Body of pancreas (tissue), 4 donors: ENCODE results near the gene IKBIP. TPM values are rescaled to one million over a fixed set of nuclear protein-coding genes. Genes with fewer than 3 reads are reported as not detected.

ENCODE experiments used
- ATAC-seq: fragments of 150-250 bp; one replicate; pipeline ENCODE4 v1.9.1; 2016
- DNase-seq, 4 donors: peaks; one replicate each; pipeline ENCODE4 v3.0.0-alpha.2; 2019
- H3K27ac ChIP-seq, 4 donors: fragments of 200-600 bp; sonication (generic); 1 replicate in 3 of 4; 2 replicates in 1 of 4; pipeline versions ENCODE4 v1.5.1 to v1.6.1; 2016 to 2019; ENCODE audit warnings: mild to moderate bottlenecking in 1 of 4, mixed read lengths in 1 of 4, moderate library complexity in 1 of 4
- H3K27me3 ChIP-seq, 2 donors: fragments of 200-600 bp; sonication (generic); one replicate each; pipeline ENCODE4 v1.6.0; 2016; ENCODE audit warnings: mild to moderate bottlenecking in 1 of 2
- H3K36me3 ChIP-seq, 2 donors: fragments of 200-600 bp; sonication (generic); replicated peaks in 1 of 2; 2 replicates each; pipeline ENCODE4 v1.5.1; 2016; ENCODE audit warnings: low read depth in 2 of 2; ENCODE audit not compliant: insufficient read depth in 1 of 2
- H3K4me1 ChIP-seq: fragments of 200-600 bp; sonication (generic); one replicate; pipeline ENCODE4 v1.6.0; 2016
- H3K4me3 ChIP-seq, 2 donors: fragments of 200-600 bp; sonication (generic); 1 replicate in 1 of 2; 2 replicates in 1 of 2; pipeline ENCODE4 v1.5.1; 2016 to 2019
- H3K9me3 ChIP-seq, 3 donors: fragments of 200-600 bp; sonication (generic); 1 replicate in 2 of 3; 2 replicates in 1 of 3; pipeline ENCODE4 v1.5.1; 2016
- CTCF ChIP-seq, 7 experiments: fragments of 450-650 bp in 4 of 7; fragments of 200-600 bp in 3 of 7; sonication (generic) in 3 of 7; IDR thresholded peaks; one replicate each; pipeline ENCODE4 v1.5.1; 2016 to 2019; ENCODE audit warnings: antibody characterized with exemption in 7 of 7
- POLR2A ChIP-seq, 3 donors: fragments of 450-650 bp; IDR thresholded peaks; one replicate each; pipeline ENCODE4 v1.6.1; 2016; ENCODE audit warnings: antibody characterized with exemption in 3 of 3, mild to moderate bottlenecking in 2 of 3
- WGBS, 2 donors: methylation state at CpG; one replicate each; pipeline ENCODE4 v1.1.5; 2017; 5-methylcytosine and 5-hydroxymethylcytosine counted together
- intact Hi-C: fragments of 100-400 bp; cut with DNase I; formaldehyde crosslinking; loops from one replicate; pipeline ENCODE4 v1.15.1; 2023
- small RNA-seq: library from RNA; depleted of rRNA; stranded (forward); fragments of <200 nt; gene quantifications from one replicate; pipeline ENCODE3, GENCODE V24; 2016
- total RNA-seq, 2 donors: library from RNA; depleted of rRNA; stranded (reverse); fragments of >200 nt; gene quantifications; one replicate each; pipeline ENCODE4 v1.1.0, GENCODE V29; 2016

IKBIP gene
- total RNA-seq, 2 donors from 2014 or later: 2.3 to 6.2 TPM

DNA sequence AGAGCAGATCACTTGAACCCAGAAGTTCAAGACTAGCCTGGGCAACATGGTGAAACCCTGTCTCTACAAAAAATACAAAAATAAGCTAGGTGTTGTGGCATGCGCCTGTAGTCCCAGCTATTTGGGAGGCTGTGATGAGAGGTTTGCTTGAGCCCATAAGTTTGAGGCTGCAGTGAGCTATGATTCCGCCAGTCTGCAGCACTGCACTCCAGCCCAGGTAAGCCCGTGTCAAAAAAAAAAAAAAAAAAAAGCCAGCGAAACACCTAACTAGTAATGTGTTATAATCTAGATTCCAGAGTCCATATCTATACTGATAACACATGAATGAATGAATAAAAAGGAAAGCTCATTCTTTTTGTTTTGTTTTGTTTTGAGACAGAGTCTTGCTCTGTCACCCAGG lies 69.6 kb downstream of the IKBIP start:
- H3K9me3 ChIP-seq: no peaks in the 10 kb centered on the region
- no peak for ATAC-seq
- TF ChIP-seq POLR2A (IDR thresholded peaks at IDR 0.05): no peak
- TF ChIP-seq CTCF (IDR thresholded peaks at IDR 0.05): no peak
- 71 to 77% methylated on average over 4 of the region's 4 CpGs for WGBS, 2 donors
- H3K27ac ChIP-seq: no peak overlapping the region
- intact Hi-C loops: no loop called here
- H3K36me3 ChIP-seq: no peaks in the 10 kb centered on the region
- peaks cover 8% of the 10 kb centered on the region for H3K4me1 ChIP-seq
- no peak for DNase-seq
- no peaks in the 10 kb centered on the region for H3K27me3 ChIP-seq
- H3K4me3 ChIP-seq: no peak overlapping the region

Small RNAs within 50 kb of the gene (small RNA-seq; reads per million reads assigned to genes)
- not detected for gene SNORA53

Other genes starting within 250 kb of the IKBIP start
- 10 to 100 TPM; 84.7 to 94.9 TPM for gene TMPO, start 129.2 kb downstream of the IKBIP start, total RNA-seq
- gene SLC25A3, start 51.1 kb downstream of the IKBIP start, total RNA-seq: 100 to 1,000 TPM; 202 to 291 TPM
- gene APAF1, start 502 bp upstream of the IKBIP start, total RNA-seq: 10 to 100 TPM in 1 of 2 donors, 1 to 10 TPM in 1; 5.9 to 12.2 TPM